Endothelial cell of umbilical vein (primary cell): ENCODE data around the gene CBFA2T3. TPM values are rescaled to one million over a fixed set of nuclear protein-coding genes. Genes with fewer than 3 reads are reported as not detected.

Experiments used
- BruUV-seq: library from RNA; stranded (reverse); fragments of 400-500 nt; replicated peaks from 2 replicates; lab custom pipeline; 2021; lab: Mats Ljungman, UMichigan
- CTCF ChIA-PET: fragments of 300-600, 350-600 bp; sonication (Branson Sonifier 250); formaldehyde crosslinking; loops from one replicate; lab custom pipeline; 2021; ENCODE audit warnings: antibody characterized with exemption, inconsistent platforms; lab: Charles Lee
- POLR2A ChIA-PET: fragments of 300-600, 350-600 bp; sonication (Branson Sonifier 250); formaldehyde crosslinking; loops from one replicate; lab custom pipeline; 2021; ENCODE audit warnings: antibody characterized with exemption, inconsistent platforms; lab: Charles Lee
- DNase-seq: peaks from one replicate; pipeline ENCODE4 v3.0.0-alpha.2; 2011; ENCODE audit warnings: low read depth, low spot score
- FAIRE-seq: peaks from 2 replicates; lab custom pipeline; 2011; peaks lifted over from hg19 to GRCh38; lab: Jason Lieb, UNC
- H2AFZ ChIP-seq: 2 replicates; pipeline ENCODE4 v1.6.0; 2012; ENCODE audit warnings: low read depth, low read length, control low read depth, inconsistent platforms
- H3K27ac ChIP-seq: 2 replicates; pipeline ENCODE4 v1.5.1; 2011; ENCODE audit warnings: low read depth, mild to moderate bottlenecking, control low read depth, low read length, moderate library complexity; ENCODE audit not compliant: insufficient read depth
- H3K27me3 ChIP-seq, 2 experiments: 2 replicates each; pipeline versions ENCODE4 v1.6.0 to v1.6.1; 2011; ENCODE audit warnings: low read length in 2 of 2, mixed read lengths in 1 of 2; ENCODE audit not compliant: control insufficient read depth in 2 of 2, insufficient read depth in 2 of 2
- H3K36me3 ChIP-seq, 2 experiments: 2 replicates in 1 of 2; 3 replicates in 1 of 2; pipeline ENCODE4 v1.5.1; 2011; ENCODE audit warnings: low read length in 2 of 2, mild to moderate bottlenecking in 1 of 2, moderate library complexity in 1 of 2; ENCODE audit not compliant: control insufficient read depth in 2 of 2, insufficient read depth in 2 of 2; ENCODE audit errors: extremely low read depth in 1 of 2
- H3K4me1 ChIP-seq: 3 replicates; pipeline ENCODE4 v1.5.1; 2011; ENCODE audit warnings: mild to moderate bottlenecking, low read length; ENCODE audit not compliant: control insufficient read depth, insufficient read depth; ENCODE audit errors: extremely low read depth
- H3K4me2 ChIP-seq: 2 replicates; pipeline ENCODE4 v1.6.1; 2011; ENCODE audit warnings: low read length, control low read depth, mixed read lengths; ENCODE audit not compliant: insufficient read depth
- H3K4me3 ChIP-seq, 3 experiments: fragments of 200-600 bp in 1 of 3; sonication (generic), shearing (Covaris generic) in 1 of 3; replicated peaks in 1 of 3; 2 replicates each; pipeline ENCODE4 v1.5.1; 2011 to 2016; ENCODE audit warnings: control low read depth in 3 of 3, low read length in 3 of 3, mild to moderate bottlenecking in 2 of 3, inconsistent platforms in 1 of 3, low read depth in 1 of 3, moderate library complexity in 1 of 3; ENCODE audit not compliant: insufficient read depth in 1 of 3
- H3K79me2 ChIP-seq: 2 replicates; pipeline ENCODE4 v1.6.0; 2012; ENCODE audit warnings: low read length, inconsistent platforms; ENCODE audit not compliant: control insufficient read depth, insufficient read depth
- H3K9ac ChIP-seq: replicated peaks from 2 replicates; pipeline ENCODE3; 2011; ENCODE audit warnings: low read length, control low read depth; ENCODE audit not compliant: insufficient read depth; ENCODE audit errors: extremely low read depth
- H3K9me1 ChIP-seq: replicated peaks from 3 replicates; pipeline ENCODE4 v1.6.0; 2011; ENCODE audit warnings: mild to moderate bottlenecking, low read length; ENCODE audit not compliant: control insufficient read depth, insufficient read depth; ENCODE audit errors: extremely low read depth
- H3K9me3 ChIP-seq: replicated peaks from 2 replicates; pipeline ENCODE4 v1.5.1; 2012; ENCODE audit warnings: low read length, inconsistent platforms; ENCODE audit not compliant: control insufficient read depth, insufficient read depth
- H4K20me1 ChIP-seq: replicated peaks from 2 replicates; pipeline ENCODE3; 2011; ENCODE audit warnings: mild to moderate bottlenecking, low read length; ENCODE audit not compliant: control insufficient read depth, insufficient read depth; ENCODE audit errors: extremely low read depth
- CTCF ChIP-seq, 2 donors: IDR thresholded peaks; 1 replicate in 1 of 2; 2 replicates in 1 of 2; pipeline ENCODE4 v1.5.1; 2011; ENCODE audit warnings: low read length in 2 of 2, mild to moderate bottlenecking in 2 of 2, moderate library complexity in 2 of 2, control low read depth in 1 of 2, inconsistent platforms in 1 of 2, low read depth in 1 of 2; ENCODE audit not compliant: insufficient read depth in 1 of 2; ENCODE audit errors: extremely low read depth in 1 of 2
- EZH2 ChIP-seq: IDR thresholded peaks from 2 replicates; pipeline ENCODE4 v1.6.1; 2012; ENCODE audit warnings: borderline replicate concordance, low read depth, mild to moderate bottlenecking, moderate library complexity, low read length, inconsistent platforms; ENCODE audit not compliant: severe bottlenecking
- FOS ChIP-seq: IDR thresholded peaks from 2 replicates; pipeline ENCODE4 v1.6.1; 2011; ENCODE audit warnings: mild to moderate bottlenecking, low read length, moderate library complexity, borderline replicate concordance; ENCODE audit not compliant: insufficient read depth
- GATA2 ChIP-seq: IDR thresholded peaks from 2 replicates; pipeline ENCODE4 v1.7.0; 2011; ENCODE audit warnings: low read depth, mild to moderate bottlenecking, moderate library complexity, mixed read lengths, low read length; ENCODE audit not compliant: insufficient read length, insufficient read depth
- JUN ChIP-seq: IDR thresholded peaks from 2 replicates; pipeline ENCODE4 v1.6.1; 2011; ENCODE audit warnings: borderline replicate concordance, low read depth; ENCODE audit not compliant: insufficient read length, insufficient read depth
- MAX ChIP-seq: IDR thresholded peaks from 2 replicates; pipeline ENCODE4 v1.6.1; 2011; ENCODE audit not compliant: insufficient read depth, insufficient read length
- MYC ChIP-seq: IDR thresholded peaks from one replicate; pipeline ENCODE4 v1.6.1; 2011; ENCODE audit warnings: mild to moderate bottlenecking, low read depth, low read length
- POLR2A ChIP-seq: IDR thresholded peaks from 2 replicates; pipeline ENCODE4 v1.6.1; 2012; ENCODE audit warnings: low read depth, mild to moderate bottlenecking, control low read depth, low read length
- POLR2AphosphoS5 ChIP-seq: IDR thresholded peaks from 2 replicates; pipeline ENCODE4 v1.6.1; 2012; ENCODE audit warnings: low read depth, mild to moderate bottlenecking, control low read depth, low read length, moderate library complexity; ENCODE audit not compliant: insufficient read depth
- dilution Hi-C: fragments of 300-500 bp; cut with MboI; formaldehyde crosslinking; loops from one replicate; pipeline ENCODE4 v1.15.0; 2019; ENCODE audit warnings: low sequenced_read_pairs; ENCODE audit not compliant: extremely low pct_ligation_motif_present
- intact Hi-C: fragments of 100-400 bp; cut with micrococcal nuclease; formaldehyde crosslinking; loops from one replicate; pipeline ENCODE4 v1.10.0; 2022
- polyA plus RNA-seq, 4 experiments: library from polyadenylated mRNA; depleted of rRNA in 3 of 4; stranded (reverse) in 3 of 4; unstranded in 1 of 4; fragments of >200 nt; gene quantifications; 2 replicates each; pipeline versions ENCODE4 v1.2.1 to v1.2.3, GENCODE V29; 2011 to 2012; ENCODE audit warnings: missing spikeins in 1 of 4
- total RNA-seq: library from RNA; stranded (reverse); gene quantifications from 2 replicates; pipeline ENCODE4 v1.2.3, GENCODE V29; 2021

The CBFA2T3 gene
- total and polyA plus RNA-seq, 2 donors (not counting 3 experiments of a cell fraction or from before 2014, with no cell fraction given): not detected

- H3K9me1 ChIP-seq: no peaks in the 10 kb centered on the region
- CTCF ChIA-PET: interaction anchor here (1.3 to 2.7 kb wide), 4 partner anchors 11 to 360 kb away, joined by 3 to 50 read pairs (median 6); partner anchors contain the start of gene APRT
- no peak for TF ChIP-seq FOS
- no peak for TF ChIP-seq MYC
- no peak for TF ChIP-seq JUN
- TF ChIP-seq POLR2AphosphoS5: no peak
- no peak for TF ChIP-seq EZH2
- no peak for TF ChIP-seq MAX
- TF ChIP-seq POLR2A: no peak
- no peak for TF ChIP-seq GATA2
- TF ChIP-seq CTCF (IDR thresholded peaks at IDR 0.05; ENCODE audit: extremely low read depth in 1 of 2, insufficient read depth in 1 of 2, low read depth in 1 of 2, low read length in 2 of 2): no peak
- intact Hi-C loops: loop anchor here (2.0 kb wide), 1 partner anchor 73 kb away; no protein-coding TSS in a partner anchor
- H4K20me1 ChIP-seq: no peaks in the 10 kb centered on the region
- no peaks in the 10 kb centered on the region for H3K27me3 ChIP-seq
- DNase-seq (no peak), FAIRE-seq (no peak)
- POLR2A ChIA-PET: no interaction called here
- H3K27ac ChIP-seq: no peak overlapping the region
- H3K4me3 ChIP-seq: peak overlapping the region in 2 of 3 experiments; percentile 25 to 48
- H3K4me2 ChIP-seq: peak overlapping the region; percentile 27
- H3K79me2 ChIP-seq: peaks cover 4% of the 10 kb centered on the region
- H3K9ac ChIP-seq: no peak overlapping the region
- dilution Hi-C loops: no loop called here
- H3K36me3 ChIP-seq: peaks cover 0 to 15% of the 10 kb centered on the region in 2 experiments
- no peaks in the 10 kb centered on the region for H3K9me3 ChIP-seq
- peaks cover 4% of the 10 kb centered on the region for H3K4me1 ChIP-seq
- H2AFZ ChIP-seq: peak overlapping the region; percentile 28
- BruUV-seq: no TSS peak
Observed at GRCh38 chr16:88856122-88856827, 120.7 kb downstream of the CBFA2T3 start.
